C4-2B (cell line): Measurements from ENCODE around the gene C1QB.

Source experiments
- CTCF ChIP-seq: fragments of 450-650 bp; conservative IDR thresholded peaks from 2 replicates; pipeline ENCODE4 v1.5.1; 2017; ENCODE audit warnings: mild to moderate bottlenecking
- ZFX ChIP-seq: fragments of 450-650 bp; IDR thresholded peaks from 2 replicates; pipeline ENCODE4 v1.6.1; 2017

GRCh38 chr1:22711071-22711470 lies 58.0 kb downstream of the C1QB start:
- TF ChIP-seq CTCF (no peak), ZFX (no peak)
